Parathyroid adenoma (tissue), 2 donors: ENCODE measurements around the gene DACH1.

ENCODE experiments used
- H2AFZ ChIP-seq: fragments of 300-600 bp; sonication (generic); one replicate; pipeline ENCODE4 v1.7.0; 2017; ENCODE audit warnings: antibody characterized with exemption, mild to moderate bottlenecking
- H3K27ac ChIP-seq: fragments of 300-600 bp; sonication (generic); one replicate; pipeline ENCODE4 v1.7.0; 2017
- H3K27me3 ChIP-seq: fragments of 300-600 bp; sonication (generic); one replicate; pipeline ENCODE4 v1.7.0; 2017; ENCODE audit warnings: low read length; ENCODE audit not compliant: control insufficient read depth, insufficient read depth
- H3K36me3 ChIP-seq: fragments of 300-600 bp; sonication (generic); one replicate; pipeline ENCODE4 v1.7.0; 2017; ENCODE audit warnings: low read length; ENCODE audit not compliant: control insufficient read depth, insufficient read depth
- H3K4me1 ChIP-seq: fragments of 300-600 bp; sonication (generic); one replicate; pipeline ENCODE4 v1.7.0; 2017; ENCODE audit warnings: control low read depth
- H3K4me2 ChIP-seq: fragments of 300-600 bp; sonication (generic); one replicate; pipeline ENCODE4 v1.7.0; 2017; ENCODE audit warnings: low read length
- H3K4me3 ChIP-seq: fragments of 300-600 bp; sonication (generic); one replicate; pipeline ENCODE4 v1.7.0; 2017; ENCODE audit warnings: low read depth, low read length
- H3K79me2 ChIP-seq: fragments of 300-600 bp; sonication (generic); one replicate; pipeline ENCODE4 v1.7.0; 2017; ENCODE audit warnings: control low read depth
- H3K9ac ChIP-seq: fragments of 300-600 bp; sonication (generic); one replicate; pipeline ENCODE4 v1.7.0; 2017; ENCODE audit warnings: mild to moderate bottlenecking
- H3K9me3 ChIP-seq: fragments of 300-600 bp; sonication (generic); one replicate; pipeline ENCODE4 v1.7.0; 2017; ENCODE audit warnings: low read length; ENCODE audit not compliant: control insufficient read depth
- TF ChIP-seq, protein P1 (sequence below): fragments of 300-600 bp; sonication (generic); IDR thresholded peaks from one replicate; pipeline ENCODE4 v1.7.0; 2017; ENCODE audit warnings: antibody characterized with exemption, mild to moderate bottlenecking
- donor health status: primary hyperparathyroidism.

Gene DACH1

DNA sequence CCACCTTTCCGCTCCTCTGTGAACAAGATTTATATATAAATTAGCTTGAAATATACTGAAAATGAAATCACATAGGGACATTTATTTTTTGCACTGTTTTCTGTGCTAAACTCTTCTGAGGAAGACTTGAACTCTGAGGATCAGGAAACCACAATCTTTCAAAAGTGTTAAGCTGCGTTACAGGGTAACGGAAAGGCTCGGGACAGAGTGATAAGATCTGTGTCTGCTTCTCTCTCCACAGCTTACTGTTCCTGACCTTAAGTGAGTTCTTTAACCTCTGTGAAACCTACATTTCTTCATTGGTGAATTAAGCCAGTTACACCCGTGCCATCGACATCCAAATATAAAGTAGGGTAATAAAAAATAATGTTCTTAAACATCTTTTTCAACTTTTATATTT is 38.9 kb downstream of the DACH1 start:
- H3K27ac ChIP-seq, result no peak overlapping the region
- TF ChIP-seq, protein P1, sequence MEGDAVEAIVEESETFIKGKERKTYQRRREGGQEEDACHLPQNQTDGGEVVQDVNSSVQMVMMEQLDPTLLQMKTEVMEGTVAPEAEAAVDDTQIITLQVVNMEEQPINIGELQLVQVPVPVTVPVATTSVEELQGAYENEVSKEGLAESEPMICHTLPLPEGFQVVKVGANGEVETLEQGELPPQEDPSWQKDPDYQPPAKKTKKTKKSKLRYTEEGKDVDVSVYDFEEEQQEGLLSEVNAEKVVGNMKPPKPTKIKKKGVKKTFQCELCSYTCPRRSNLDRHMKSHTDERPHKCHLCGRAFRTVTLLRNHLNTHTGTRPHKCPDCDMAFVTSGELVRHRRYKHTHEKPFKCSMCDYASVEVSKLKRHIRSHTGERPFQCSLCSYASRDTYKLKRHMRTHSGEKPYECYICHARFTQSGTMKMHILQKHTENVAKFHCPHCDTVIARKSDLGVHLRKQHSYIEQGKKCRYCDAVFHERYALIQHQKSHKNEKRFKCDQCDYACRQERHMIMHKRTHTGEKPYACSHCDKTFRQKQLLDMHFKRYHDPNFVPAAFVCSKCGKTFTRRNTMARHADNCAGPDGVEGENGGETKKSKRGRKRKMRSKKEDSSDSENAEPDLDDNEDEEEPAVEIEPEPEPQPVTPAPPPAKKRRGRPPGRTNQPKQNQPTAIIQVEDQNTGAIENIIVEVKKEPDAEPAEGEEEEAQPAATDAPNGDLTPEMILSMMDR, result no peak
- H2AFZ ChIP-seq, result no peak overlapping the region
- no peak overlapping the region for H3K9ac ChIP-seq
- no peaks in the 10 kb centered on the region for H3K27me3 ChIP-seq
- H3K4me2 ChIP-seq, result no peak overlapping the region
- H3K79me2 ChIP-seq, result no peaks in the 10 kb centered on the region
- H3K36me3 ChIP-seq, result no peaks in the 10 kb centered on the region
- H3K4me3 ChIP-seq, result no peak overlapping the region
- peaks cover 3% of the 10 kb centered on the region for H3K4me1 ChIP-seq
- H3K9me3 ChIP-seq, result no peaks in the 10 kb centered on the region

DNA sequence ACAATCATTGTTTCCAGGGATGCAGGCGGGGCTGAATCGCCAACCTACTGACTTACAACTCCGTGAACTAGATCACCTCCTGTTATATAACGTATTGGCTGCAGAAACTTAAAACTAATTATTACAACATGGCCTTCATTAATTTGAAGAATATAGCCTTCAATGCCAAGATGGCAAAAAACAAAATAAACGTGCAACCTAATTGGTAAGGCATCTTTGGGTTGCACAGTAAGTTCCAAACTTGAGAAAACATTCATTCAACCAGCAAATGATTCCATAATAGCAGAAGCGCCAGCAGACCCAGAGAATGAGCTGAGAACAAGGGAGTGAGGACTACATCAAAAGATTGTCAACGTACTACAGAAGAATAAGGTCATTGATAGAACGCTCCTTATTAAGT is 39.8 kb downstream of the DACH1 start:
- Histone ChIP-seq H3K27ac (no peak overlapping the region), H3K36me3 (no peaks in the 10 kb centered on the region), H3K4me3 (no peak overlapping the region), H3K4me1 (peaks cover 3% of the 10 kb centered on the region), H3K27me3 (no peaks in the 10 kb centered on the region), H3K4me2 (no peak overlapping the region), H3K9me3 (no peaks in the 10 kb centered on the region), H3K9ac (no peak overlapping the region), H2AFZ (no peak overlapping the region), H3K79me2 (no peaks in the 10 kb centered on the region)
- TF ChIP-seq, protein P1, result no peak

DNA sequence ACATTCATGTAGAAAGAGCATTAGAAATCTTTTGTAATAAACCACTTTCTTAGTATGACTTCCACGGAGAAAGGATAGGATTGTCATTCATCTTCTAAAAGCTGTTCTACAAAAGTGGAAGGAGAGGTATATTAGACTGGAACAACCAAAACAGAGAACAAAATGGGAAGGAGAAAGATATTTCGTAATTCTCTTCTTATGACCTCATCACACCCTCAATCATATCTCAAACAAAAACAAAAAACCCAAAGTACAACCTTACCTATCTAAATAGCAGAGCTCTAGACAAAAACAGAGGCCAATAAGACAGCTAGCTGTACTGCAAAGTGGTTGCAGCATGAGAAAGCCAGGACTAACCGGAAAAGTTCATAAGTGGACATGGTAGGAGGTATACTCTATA is 46.3 kb downstream of the DACH1 start:
- Histone ChIP-seq H3K27me3 (no peaks in the 10 kb centered on the region), H2AFZ (no peak overlapping the region), H3K9ac (no peak overlapping the region), H3K4me1 (no peaks in the 10 kb centered on the region), H3K9me3 (no peaks in the 10 kb centered on the region), H3K27ac (no peak overlapping the region), H3K79me2 (no peaks in the 10 kb centered on the region), H3K4me2 (no peak overlapping the region), H3K36me3 (no peaks in the 10 kb centered on the region), H3K4me3 (no peak overlapping the region)
- TF ChIP-seq, protein P1, result no peak

DNA sequence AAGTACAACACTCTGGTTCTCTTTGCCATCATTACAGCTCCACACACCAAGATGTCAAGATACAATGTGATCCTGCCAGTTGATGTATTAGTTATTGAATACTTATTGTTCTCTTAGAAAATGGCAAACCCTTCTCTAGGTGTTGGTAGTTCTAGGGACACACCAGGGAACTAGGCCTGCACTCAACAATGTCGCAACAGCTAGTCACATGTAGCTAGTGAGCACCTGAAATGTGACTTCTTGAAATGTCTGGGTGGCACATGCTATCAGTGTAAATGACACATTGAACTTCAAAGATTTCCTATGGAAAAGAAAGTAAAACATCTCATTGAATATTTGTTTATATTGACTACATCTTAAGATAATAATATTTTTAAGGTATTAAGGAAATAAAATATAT is 49.7 kb downstream of the DACH1 start:
- H3K4me3 ChIP-seq, result no peak overlapping the region
- peaks cover 2% of the 10 kb centered on the region for H3K79me2 ChIP-seq
- no peaks in the 10 kb centered on the region for H3K4me1 ChIP-seq
- H3K36me3 ChIP-seq, result no peaks in the 10 kb centered on the region
- H3K9ac ChIP-seq, result no peak overlapping the region
- TF ChIP-seq, protein P1, result no peak
- no peak overlapping the region for H2AFZ ChIP-seq
- H3K27me3 ChIP-seq, result no peaks in the 10 kb centered on the region
- no peak overlapping the region for H3K4me2 ChIP-seq
- no peak overlapping the region for H3K27ac ChIP-seq
- no peaks in the 10 kb centered on the region for H3K9me3 ChIP-seq

DNA sequence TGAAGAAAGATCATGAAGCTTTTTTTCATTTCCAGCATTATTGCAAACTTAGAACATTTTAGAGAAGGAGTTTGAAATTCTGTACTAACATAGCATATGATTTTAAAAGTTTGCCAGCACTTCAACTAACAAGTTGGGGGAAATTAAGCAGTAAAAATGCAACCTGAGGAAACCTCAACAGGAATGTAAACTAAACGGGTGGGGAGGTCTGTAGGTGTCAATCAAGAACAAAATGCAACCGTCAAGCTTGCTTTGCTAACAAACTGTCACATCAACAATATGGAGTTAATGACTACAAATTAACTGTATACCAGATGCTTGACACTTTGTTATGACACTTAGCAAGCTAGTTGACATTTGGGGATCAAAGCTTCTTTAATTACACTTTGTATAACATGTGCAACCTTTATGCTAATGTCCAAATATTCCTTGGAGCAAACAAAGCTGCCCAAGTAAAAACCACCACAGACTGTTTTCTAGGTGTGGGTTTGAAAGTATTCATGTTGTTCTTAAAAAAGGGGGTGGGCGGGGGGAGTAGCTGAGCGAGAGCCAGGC is 52.1 kb downstream of the DACH1 start:
- TF ChIP-seq, protein P1, result no peak

More for the DNA sequence above, 52.1 kb downstream of the DACH1 start:
- Histone ChIP-seq H3K9ac (no peak overlapping the region), H2AFZ (no peak overlapping the region), H3K27me3 (no peaks in the 10 kb centered on the region), H3K4me1 (no peaks in the 10 kb centered on the region), H3K27ac (no peak overlapping the region), H3K36me3 (no peaks in the 10 kb centered on the region), H3K4me2 (no peak overlapping the region), H3K4me3 (no peak overlapping the region), H3K9me3 (no peaks in the 10 kb centered on the region), H3K79me2 (peaks cover 2% of the 10 kb centered on the region)
